GM21515 (cell line): ENCODE results near the gene MTFR1L.

ENCODE experiments used
- ATAC-seq: cut with Tn5 transposase; IDR thresholded peaks from one replicate; pipeline ENCODE4 v1.9.1; 2021; ENCODE audit not compliant: unreplicated experiment

The MTFR1L gene

DNA sequence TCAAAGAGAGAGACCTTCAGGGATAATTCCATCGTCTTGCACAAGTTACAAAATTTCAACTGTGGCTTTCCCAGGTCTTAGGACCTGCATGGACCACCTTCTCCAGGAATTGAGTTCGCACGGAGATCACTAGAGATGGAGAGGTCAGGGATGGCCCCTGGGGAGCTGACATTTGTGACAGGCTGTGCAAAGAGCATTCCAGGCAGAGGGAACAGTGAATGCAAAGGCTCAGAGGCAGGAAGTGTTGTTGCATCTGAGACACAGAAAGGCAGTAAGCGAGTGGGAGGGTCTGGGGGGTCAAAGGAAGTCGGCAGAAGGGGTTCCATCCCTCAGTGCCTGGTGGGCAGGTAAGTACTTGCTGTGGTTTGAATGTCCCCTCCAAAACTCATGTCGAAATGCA is 29.3 kb upstream of the MTFR1L start:
- no peak for ATAC-seq

DNA sequence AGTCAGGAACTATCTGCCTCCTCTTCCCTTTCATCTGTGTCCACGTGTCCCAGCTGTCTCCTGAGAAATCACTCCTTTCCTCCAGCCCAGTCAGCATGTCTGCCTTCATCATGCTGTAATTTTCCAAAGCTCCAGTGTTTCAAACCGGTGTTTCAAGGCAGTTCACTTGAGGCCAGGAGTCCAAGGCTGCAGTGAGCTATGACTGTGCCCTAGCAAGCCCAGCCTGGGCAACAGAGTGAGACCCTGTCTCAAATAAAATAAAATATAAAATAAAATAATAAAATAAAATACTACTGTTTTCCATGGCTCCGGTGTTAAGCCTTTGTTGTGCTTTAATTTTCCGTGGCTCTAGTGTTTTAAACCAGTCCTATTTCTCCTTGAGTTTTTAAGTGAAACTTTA is 27.6 kb upstream of the MTFR1L start:
- no peak for ATAC-seq

DNA sequence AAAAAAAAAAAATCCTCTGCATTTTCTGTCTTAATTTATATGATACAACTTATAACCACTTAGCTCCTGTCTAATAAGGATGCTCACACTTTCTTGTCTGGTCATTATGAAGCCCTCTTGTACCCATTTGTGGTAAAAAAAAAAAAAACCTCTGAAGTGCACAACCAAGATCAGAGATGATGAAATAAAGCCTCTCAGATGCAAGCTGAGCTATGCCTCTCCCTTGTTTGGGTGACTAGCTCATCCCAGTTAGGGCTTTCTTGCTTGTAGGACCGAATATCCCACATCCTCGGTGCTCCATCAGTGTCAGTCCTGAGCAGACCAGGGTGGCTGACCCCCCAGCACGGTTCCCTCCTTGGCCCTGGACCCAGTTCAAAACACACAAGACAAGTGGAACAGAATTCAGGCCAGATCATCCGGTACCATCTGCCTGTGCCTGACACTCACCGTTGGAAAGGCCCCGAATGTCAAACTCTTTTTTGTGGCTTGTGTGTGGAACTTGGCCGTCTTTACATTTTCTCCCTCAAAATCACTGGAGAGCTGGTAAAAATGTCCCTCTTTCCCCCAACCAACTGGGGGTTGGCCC is 26.1 kb upstream of the MTFR1L start:
- ATAC-seq, result no peak

GRCh38 chr1:25794325-25794724 is 25.4 kb upstream of the MTFR1L start:
- no peak for ATAC-seq

GRCh38 chr1:25795211-25795610 is 24.5 kb upstream of the MTFR1L start:
- no peak for ATAC-seq

DNA sequence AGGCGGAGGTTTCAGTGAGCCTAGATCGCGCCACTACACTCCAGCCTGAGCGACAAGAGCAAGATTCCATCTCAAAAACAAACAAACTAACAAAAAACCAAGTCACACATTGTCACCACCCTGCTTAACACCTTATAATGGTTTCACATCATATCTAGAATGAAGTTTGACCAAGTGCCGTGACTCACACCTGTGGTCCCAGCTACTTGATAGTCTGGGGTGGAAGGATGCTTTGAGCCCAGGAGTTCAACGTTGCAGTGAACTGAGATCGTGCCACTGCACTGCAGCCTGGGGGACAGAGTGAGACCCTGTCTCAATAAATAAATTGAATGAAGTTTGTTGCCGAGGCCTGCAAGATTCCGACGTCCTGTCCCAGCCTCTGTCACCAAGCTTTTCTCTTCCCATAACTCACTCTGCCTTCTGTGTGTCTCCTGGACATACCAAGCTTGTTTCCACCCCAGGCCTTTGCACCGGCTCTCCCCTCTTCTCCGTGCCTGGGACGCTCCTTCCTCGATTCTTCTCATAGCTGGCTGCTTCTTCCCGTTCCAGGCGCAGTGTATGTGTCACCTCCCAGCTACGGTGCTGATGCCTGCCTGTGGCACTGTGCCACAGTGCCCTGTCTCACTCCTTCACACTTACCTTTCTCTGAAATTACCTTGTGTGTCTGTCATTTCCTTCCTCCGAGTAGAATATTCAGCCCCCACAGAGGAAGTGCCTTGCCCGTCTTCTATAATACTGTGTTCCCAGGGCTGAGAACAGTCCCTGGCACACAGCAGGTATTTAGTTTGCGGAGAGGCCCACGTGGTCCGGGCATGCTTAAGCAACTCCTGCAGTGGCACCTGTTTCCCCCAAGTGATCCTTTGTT is 23.6 kb upstream of the MTFR1L start:
- no peak for ATAC-seq

GRCh38 chr1:25796811-25797458 is 22.8 kb upstream of the MTFR1L start:
- no peak for ATAC-seq

GRCh38 chr1:25797939-25798338 is 21.8 kb upstream of the MTFR1L start:
- no peak for ATAC-seq

DNA sequence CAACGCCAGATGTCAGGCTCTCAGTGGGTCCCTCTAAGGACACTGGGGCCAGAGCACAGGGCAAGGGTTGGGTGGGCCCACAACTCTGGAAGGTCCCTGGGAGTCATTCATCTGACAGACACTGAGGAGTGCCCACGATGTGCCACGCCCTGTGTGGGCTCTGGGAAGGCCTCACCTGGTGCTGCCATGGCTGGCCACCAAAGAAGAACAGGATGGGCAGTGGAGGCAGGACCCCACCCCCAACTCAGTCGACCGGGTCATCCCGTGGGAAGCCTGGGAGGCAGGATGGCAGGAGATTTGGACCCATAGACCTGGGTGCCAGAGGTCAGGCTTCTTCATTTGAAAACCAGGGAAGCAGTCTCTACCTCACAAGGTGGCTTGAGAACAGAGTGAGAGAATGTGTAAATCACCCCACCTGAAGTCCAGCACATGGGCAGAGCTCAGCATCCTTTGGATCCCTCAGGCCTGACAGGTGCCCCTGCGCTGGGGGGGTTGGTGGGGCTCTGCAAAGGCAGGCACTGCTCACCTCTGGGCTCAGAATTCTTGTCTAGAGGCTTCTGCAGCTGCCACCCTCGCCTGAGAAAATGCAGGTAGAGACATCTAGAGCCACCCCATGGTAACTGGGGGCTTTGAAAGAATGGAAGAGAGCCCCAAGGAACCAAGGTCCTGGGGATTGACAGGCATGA is 20.9 kb upstream of the MTFR1L start:
- no peak for ATAC-seq

- no peak for ATAC-seq
Measured at GRCh38 chr1:25799352-25799934, 20.3 kb upstream of the MTFR1L start.

- ATAC-seq, result no peak
Measured at GRCh38 chr1:25799935-25800702, 19.6 kb upstream of the MTFR1L start, which contains the start of gene SELENON. TSS of gene SELENON (plus strand) at chr1:25800193. CDS start at chr1:25800231, 38 bp downstream.

DNA sequence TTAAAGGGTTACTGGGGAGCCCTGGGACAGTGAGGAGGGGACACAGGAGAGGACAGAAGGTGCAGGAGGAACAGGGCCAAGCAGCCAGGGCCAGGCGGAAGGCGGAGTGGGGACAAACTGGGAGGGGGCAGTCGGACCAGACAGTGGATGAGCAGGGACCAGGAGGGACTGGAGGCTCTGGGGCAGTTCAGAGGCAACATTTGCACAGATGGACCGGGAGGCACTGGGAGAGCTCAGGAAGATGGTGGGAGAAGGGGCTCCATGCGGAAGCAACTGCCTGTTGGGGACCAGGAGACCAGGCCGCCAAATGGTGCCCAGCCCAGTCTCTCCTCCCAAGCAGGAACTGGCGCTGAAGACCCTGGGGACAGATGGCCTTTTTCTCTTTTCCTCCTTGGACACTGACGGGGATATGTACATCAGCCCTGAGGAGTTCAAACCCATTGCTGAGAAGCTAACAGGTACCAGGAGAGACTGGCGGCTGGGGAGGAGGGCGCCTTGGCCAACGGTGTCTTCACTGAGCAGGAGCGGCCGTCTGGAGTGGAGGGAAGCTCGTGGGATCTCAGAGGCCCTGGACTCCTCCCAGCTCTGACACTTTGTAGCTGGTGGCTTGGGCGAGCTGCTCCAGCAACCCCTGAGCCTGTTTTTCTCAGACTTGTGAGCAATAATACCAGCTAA is 18.9 kb upstream of the MTFR1L start:
- ATAC-seq, result no peak

DNA sequence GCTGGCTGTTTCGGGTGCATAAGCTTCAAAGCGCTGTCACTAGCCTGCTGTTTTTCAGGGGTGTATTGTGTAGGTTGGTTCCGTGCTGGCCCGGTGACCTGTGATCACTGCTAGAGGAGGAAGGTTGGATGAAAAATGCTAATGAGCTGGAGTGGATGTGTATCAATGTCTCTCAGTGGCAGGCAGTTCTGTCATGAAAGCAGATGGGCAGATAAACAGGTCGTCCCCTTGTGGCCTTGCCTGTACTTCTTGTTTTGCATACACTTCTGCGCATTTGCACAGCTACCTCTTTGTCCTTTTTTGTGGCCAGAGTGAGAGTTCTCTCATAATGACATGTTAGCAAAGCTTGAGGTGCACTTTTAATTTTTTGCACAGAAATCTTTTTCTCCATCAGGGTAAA is 16.8 kb upstream of the MTFR1L start:
- ATAC-seq, result no peak

GRCh38 chr1:25803368-25803767 is 16.4 kb upstream of the MTFR1L start:
- ATAC-seq, result no peak

DNA sequence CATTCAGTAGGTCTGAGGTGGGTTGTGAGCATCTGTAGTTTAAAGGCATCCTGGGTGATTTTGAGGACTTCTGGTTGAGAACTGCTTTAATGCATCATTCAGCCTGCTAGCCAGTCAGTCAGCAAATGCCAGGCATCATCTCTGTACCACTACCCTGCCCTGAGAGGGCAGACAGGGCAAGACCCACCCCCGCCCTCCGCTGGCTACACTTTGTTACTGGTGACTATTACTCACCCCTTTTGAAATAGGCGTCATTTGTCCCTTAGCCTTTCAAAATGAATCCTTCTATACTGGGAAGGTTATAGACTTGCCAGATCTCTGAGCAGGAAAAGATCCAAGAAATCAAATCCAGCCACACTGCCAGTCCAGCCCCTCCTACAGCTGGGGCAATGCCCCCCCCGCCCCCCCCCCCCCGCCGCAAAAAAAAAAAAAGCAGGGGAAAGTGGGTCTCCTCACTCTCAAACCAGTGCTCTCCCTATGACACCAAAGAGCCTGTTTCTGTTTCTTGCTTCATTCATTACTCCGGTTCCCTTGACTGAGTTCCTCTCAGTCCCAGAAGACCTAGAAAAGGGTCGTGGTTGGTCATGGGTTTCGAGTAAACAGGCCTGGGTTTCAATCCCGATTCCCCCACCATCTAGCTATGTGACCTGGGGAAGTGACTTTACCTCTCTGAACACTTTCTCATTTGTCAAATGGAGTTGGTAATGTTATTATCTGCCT is 15.3 kb upstream of the MTFR1L start:
- ATAC-seq, result no peak

DNA sequence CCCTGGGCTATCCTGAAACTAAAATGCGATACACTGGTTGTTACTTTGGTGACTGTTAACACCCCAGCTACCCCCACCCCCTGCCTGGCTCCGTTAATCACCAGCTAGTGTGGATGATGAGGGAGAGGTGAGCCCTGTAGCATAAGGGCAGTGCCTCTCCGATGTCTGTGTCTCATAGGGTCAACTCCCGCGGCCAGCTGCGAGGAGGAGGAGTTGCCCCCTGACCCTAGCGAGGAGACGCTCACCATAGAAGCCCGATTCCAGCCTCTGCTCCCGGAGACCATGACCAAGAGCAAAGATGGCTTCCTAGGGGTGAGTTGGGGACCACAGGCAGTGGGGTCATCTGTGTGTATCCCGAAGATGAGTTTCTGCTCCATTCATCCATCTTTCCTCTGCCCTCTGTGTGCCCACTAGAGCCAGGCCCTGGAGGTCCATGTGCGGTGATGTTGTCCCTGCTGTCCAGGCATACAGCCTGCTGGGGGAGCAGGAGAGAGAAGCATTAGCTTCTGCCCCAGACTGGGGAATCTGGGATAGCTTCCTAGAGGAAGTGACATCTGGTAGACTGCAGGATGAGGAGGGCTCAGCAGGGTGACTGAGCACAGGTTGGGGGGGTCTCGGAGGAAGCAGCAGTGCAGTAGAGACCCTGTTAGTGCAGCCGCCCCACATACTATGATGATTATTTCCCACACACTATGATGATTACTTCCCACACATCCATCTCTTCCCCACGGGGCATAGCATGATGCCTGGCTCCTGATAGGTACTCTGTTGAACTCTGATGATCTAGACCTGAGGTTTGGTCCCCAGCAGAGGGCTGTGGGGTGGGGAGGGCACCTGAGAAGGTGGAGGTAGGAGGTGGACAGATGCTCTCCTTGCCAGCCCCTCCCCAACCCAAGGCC is 14.5 kb upstream of the MTFR1L start:
- no peak for ATAC-seq

- ATAC-seq, result no peak
Measured at GRCh38 chr1:25805863-25806225, 13.9 kb upstream of the MTFR1L start.

- no peak for ATAC-seq
Measured at GRCh38 chr1:25806418-25806817, 13.3 kb upstream of the MTFR1L start.
